DMS 273 (cell line): ENCODE measurements around the gene IMPG1.

ENCODE experiments used
- DNase-seq: peaks from one replicate; lab custom pipeline; 2025; ENCODE audit not compliant: unreplicated experiment; lab: John Stamatoyannopoulos, UW

The IMPG1 gene

GRCh38 chr6:76072562-76072961, at the start of gene IMPG1:
TSS of gene IMPG1 (minus strand) at chr6:76072662. CDS start at chr6:76072488, 174 bp downstream.
- DNase-seq, result peak; percentile 2

DNA sequence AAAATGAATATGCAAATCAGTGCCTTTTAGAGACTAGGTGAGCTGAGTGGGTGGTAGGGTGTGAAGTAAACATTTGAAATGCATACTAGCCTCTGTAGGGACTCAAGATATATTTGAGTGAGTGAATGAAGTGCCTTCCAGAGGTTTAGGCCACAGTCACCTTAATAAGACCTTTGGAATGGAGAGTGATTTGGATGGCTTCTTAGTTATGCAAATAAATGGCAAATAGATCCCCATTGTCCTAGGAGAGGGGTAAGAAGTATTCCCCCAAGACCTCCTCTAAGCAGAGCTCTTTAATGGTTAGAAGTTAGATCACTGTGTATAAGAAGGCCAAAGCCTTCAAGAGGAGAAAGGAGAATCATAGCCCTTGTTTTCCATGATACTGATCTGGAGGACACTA, 47.8 kb upstream of the IMPG1 start:
- no peak for DNase-seq

DNA sequence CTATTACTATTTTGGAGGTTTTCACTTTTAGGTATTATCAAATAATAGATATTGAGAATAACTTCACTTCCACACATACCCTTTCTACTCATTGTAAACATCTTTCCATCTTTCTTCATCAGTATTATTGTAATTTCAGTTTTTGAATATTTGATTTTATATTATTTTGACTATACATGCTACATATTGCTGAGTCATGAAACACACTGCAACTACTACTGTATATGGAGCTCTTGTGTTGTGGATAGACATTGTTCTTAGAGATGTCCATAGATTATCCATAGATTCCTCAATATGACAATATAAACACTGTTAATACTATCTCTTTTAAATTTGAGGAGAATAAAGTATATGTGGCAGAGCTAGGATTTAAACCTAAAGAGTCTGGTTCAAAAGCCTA, 819 bp upstream of the IMPG1 start:
- DNase-seq, result no peak

- no peak for DNase-seq
Observed at GRCh38 chr6:76057469-76057868, 15.0 kb downstream of the IMPG1 start.

GRCh38 chr6:76052314-76052713, 20.1 kb downstream of the IMPG1 start:
- DNase-seq, result no peak

DNA sequence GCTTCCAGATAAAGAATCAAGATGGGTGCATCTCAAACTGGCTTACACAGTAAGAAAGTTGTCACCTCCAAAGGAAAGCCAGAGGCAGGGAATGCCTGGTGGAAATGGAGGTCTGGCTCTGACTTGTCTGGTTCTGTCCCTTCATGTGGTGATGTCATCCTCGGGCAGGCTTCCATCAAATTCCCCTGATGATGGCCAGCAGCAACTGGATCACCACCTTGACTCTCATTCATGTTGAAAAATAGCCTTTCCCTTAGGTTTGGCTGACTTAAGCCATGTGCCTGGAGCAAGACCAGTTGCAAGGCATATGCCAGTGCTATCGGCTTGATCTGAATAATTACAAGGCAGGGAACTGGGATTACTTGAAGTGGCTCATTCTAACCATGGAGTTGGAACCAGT, 28.8 kb downstream of the IMPG1 start:
- no peak for DNase-seq

- DNase-seq, result no peak
Observed at GRCh38 chr6:76035713-76036112, 36.7 kb downstream of the IMPG1 start.

GRCh38 chr6:76026101-76026500, 46.4 kb downstream of the IMPG1 start:
- no peak for DNase-seq

DNA sequence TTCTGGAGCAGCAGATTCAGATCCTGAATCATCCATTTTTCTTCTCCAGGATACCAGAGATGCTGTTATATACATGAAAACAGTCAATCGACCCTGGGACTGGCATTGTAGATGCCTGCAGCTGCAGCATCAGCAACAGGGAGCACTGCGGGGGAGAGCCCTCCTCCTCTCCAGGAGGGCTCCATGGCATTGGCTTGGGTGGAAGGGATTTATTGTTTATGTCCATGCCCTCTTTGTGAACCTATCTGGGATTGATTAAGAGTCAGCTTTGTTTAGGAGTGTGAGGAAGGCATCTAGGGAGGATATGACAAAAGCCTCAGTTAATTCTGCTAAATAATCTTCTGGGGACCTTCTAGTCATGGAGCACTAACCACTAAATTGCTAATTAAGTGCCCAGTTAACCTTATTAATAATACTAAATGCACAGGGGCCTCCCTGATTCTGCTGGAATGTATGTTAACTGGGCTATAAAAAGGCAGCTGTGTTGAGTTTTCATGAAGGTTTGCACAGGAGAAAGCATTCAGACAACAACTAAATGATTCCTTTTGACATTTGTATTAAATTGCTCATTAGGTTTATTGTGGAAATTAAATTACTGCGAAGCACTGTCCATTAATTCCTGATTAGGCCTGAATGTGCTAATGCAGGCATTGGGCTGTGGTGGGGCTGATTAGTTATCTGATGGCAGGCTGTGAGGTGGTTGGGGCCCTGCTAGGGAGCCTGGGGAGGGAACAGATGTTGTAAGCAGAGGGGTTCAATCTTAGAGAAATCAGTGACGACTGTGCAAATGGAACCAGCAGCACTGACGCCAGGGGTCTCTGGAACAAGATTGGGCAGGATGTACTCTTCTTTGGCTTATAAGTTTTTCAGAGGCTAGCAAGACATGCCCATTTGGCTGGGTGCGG, 57.6 kb downstream of the IMPG1 start:
- DNase-seq, result no peak

DNA sequence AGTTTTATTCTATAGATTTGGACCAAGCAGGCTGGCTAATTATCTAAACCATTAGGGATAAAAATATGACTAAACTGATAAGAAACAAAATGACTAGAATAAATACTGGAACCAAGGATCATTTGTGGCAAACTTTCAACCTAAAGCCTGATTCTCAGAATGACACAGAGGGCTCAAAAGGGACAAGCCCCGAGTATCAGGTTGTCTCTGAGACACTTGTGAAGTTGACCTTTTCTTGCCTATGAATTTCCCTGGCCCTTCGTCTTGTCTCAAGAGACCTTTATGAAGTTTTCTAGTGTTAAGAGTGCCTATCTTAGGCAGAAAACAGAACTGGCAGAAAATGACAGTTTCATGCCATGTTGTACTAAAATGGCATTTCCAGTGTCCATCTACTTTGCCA, 68.3 kb downstream of the IMPG1 start:
- no peak for DNase-seq

- no peak for DNase-seq
Observed at GRCh38 chr6:76003686-76004085, 68.8 kb downstream of the IMPG1 start.

DNA sequence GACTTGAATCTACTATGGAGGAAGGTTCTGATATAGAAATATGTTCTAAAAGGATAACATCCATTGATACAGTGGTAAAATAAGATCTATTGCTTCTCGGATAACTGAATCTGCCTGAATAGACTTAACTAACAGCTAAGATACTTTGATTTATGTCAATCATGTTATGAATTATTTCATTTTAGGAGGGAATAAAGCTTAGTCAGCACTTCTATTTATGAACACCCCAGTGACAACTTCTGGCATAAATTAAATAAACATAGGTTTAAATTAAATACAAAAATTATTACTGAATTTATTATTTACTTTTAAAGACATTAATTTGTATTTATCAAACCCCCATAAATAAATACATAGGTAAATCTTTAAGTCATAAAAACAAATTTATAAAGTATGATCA, 69.3 kb downstream of the IMPG1 start:
- no peak for DNase-seq

DNA sequence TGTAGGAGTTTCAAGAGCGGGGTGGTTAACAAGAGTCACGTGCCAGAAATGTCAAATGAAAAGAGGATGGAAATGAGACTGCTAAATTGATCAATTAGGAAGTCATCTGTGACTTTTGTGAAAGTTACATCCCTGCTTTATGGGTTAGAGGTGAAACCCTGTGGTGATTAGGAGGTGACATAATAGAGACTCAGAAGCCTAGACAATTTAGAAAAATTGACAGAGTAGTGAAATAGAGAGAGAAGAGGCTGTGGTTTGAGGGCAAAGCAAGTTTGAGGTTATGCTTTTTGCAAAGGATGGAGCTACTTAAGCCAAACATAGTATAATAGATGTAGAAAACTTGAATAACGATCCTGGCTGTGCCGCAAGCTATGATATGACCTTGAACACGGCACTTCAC, 71.8 kb downstream of the IMPG1 start:
- DNase-seq, result no peak

GRCh38 chr6:75997696-75998095, 74.8 kb downstream of the IMPG1 start:
- DNase-seq, result no peak

- no peak for DNase-seq
Observed at GRCh38 chr6:75993236-75994162, 79.0 kb downstream of the IMPG1 start.

- DNase-seq, result no peak
Observed at GRCh38 chr6:75991941-75992340, 80.5 kb downstream of the IMPG1 start.

GRCh38 chr6:75986935-75987334, 85.5 kb downstream of the IMPG1 start:
- DNase-seq, result no peak

GRCh38 chr6:75975904-75976303, 96.6 kb downstream of the IMPG1 start:
- no peak for DNase-seq

DNA sequence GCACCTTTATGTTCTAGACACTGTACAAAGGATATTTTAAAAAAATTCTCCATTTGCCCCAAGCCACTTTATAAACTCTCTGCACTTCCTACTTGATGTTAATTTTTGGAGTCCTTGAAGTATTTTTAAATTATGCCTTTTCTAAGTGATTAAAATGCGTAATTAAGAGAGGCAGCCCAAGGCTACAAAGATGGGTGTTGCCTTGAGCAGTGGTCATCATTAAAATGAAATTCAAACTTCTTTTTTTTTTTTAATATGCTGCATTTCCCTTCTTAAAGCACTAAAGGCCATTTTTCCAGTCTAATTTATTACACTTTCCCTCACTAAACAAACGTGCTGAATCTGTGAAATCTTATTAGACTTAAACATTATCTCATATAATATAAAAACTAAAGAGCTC, 102.4 kb downstream of the IMPG1 start:
- DNase-seq, result no peak

- DNase-seq, result no peak
Observed at GRCh38 chr6:75968143-75968542, 104.3 kb downstream of the IMPG1 start.

- no peak for DNase-seq
Observed at GRCh38 chr6:75963569-75963968, 108.9 kb downstream of the IMPG1 start.

- no peak for DNase-seq
Observed at GRCh38 chr6:75952128-75952527, 120.3 kb downstream of the IMPG1 start.
